ENCODE measurements around the gene CRTC1.
"Not testable (repeated sequence)": the region's sequence is repeated elsewhere in the genome, so short reads cannot be mapped to it uniquely, and the experiment has no call there.

The CRTC1 gene

GRCh38 chr19:18731562-18732008 is 48.1 kb downstream of the CRTC1 start:
- DNase-seq = no peak

GRCh38 chr19:18733196-18733647 is 49.7 kb downstream of the CRTC1 start:
- no peak for DNase-seq

GRCh38 chr19:18733762-18734332 is 50.4 kb downstream of the CRTC1 start:
- not testable (repeated sequence) for DNase-seq

GRCh38 chr19:18735324-18735723 is 51.8 kb downstream of the CRTC1 start:
- DNase-seq = no peak

GRCh38 chr19:18735752-18736151 is 52.3 kb downstream of the CRTC1 start:
- no peak for DNase-seq

GRCh38 chr19:18736415-18737336 is 53.2 kb downstream of the CRTC1 start:
- DNase-seq = no peak

- no peak for DNase-seq
These were observed 54.0 kb downstream of the CRTC1 start for GRCh38 chr19:18737337-18737953.

GRCh38 chr19:18737954-18738351 is 54.5 kb downstream of the CRTC1 start:
- DNase-seq = no peak

GRCh38 chr19:18738961-18739690 is 55.6 kb downstream of the CRTC1 start:
- no peak for DNase-seq

- DNase-seq = no peak
These were observed 57.9 kb downstream of the CRTC1 start for GRCh38 chr19:18741124-18742121.

GRCh38 chr19:18742324-18742723 is 58.8 kb downstream of the CRTC1 start:
- no peak for DNase-seq

- DNase-seq = no peak
These were observed 59.6 kb downstream of the CRTC1 start for GRCh38 chr19:18742838-18743783.

- DNase-seq = no peak
These were observed 60.4 kb downstream of the CRTC1 start for GRCh38 chr19:18743784-18744418.

- no peak for DNase-seq
These were observed 61.7 kb downstream of the CRTC1 start for GRCh38 chr19:18745012-18745735.

- DNase-seq = no peak
These were observed 62.5 kb downstream of the CRTC1 start for GRCh38 chr19:18745931-18746330.

GRCh38 chr19:18746401-18747325 is 63.2 kb downstream of the CRTC1 start:
- no peak for DNase-seq

GRCh38 chr19:18749362-18750231 is 66.1 kb downstream of the CRTC1 start:
- no peak for DNase-seq
